AG09309 (cell line): Measurements from ENCODE around the gene RIC3.

Experiments used
- DNase-seq: peaks from one replicate; pipeline ENCODE4 v3.0.0-alpha.2; 2010; ENCODE audit warnings: low read depth
- H3K4me3 ChIP-seq: 2 replicates; pipeline ENCODE4 v1.5.1; 2011; ENCODE audit warnings: mild to moderate bottlenecking, low read depth, low read length, moderate library complexity; ENCODE audit not compliant: control insufficient read depth
- CTCF ChIP-seq: IDR thresholded peaks from 2 replicates; pipeline ENCODE4 v1.5.1; 2011; ENCODE audit warnings: mild to moderate bottlenecking, low read depth, low read length, inconsistent platforms; ENCODE audit not compliant: insufficient read depth, control insufficient read depth; ENCODE audit errors: missing control alignments

RIC3 gene

GRCh38 chr11:8102296-8102915 lies 66.4 kb downstream of the RIC3 start:
- no peak for TF ChIP-seq CTCF
- DNase-seq: no peak
- no peak overlapping the region for H3K4me3 ChIP-seq

DNA sequence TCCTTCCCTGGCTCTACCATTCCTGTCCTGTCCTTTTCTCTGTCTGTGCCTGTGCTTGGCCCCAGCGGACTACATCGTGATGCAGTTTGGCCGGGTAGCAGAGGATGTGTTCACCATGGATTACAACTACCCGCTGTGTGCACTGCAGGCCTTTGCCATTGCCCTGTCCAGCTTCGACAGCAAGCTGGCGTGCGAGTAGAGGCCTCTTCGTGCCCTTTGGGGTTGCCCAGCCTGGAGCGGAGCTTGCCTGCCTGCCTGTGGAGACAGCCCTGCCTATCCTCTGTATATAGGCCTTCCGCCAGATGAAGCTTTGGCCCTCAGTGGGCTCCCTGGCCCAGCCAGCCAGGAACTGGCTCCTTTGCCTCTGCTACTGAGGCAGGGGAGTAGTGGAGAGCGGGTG lies 67.4 kb downstream of the RIC3 start:
- no peak for TF ChIP-seq CTCF
- no peak overlapping the region for H3K4me3 ChIP-seq
- no peak for DNase-seq

DNA sequence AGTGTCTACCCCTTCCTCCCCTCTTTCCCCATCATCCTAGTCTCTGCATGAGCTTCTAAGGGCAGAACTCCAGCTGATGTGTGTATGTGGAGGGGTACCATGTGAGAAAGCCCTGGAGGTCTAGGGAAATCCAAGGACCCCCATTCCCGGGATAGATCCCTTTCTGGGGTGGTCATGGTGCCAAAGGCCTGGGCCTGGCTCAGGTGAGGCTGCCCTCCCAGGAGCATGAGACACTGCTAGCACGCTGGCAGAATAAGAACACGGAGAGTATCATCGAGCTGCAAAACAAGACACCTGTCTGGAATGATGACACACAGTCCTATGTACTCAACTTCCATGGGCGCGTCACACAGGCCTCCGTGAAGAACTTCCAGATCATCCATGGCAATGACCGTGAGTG lies 68.2 kb downstream of the RIC3 start:
- no peak for DNase-seq
- no peak overlapping the region for H3K4me3 ChIP-seq
- no peak for TF ChIP-seq CTCF

- no peak overlapping the region for H3K4me3 ChIP-seq
- no peak for TF ChIP-seq CTCF
- DNase-seq: no peak
Measured at GRCh38 chr11:8100158-8100557, 68.7 kb downstream of the RIC3 start.

DNA sequence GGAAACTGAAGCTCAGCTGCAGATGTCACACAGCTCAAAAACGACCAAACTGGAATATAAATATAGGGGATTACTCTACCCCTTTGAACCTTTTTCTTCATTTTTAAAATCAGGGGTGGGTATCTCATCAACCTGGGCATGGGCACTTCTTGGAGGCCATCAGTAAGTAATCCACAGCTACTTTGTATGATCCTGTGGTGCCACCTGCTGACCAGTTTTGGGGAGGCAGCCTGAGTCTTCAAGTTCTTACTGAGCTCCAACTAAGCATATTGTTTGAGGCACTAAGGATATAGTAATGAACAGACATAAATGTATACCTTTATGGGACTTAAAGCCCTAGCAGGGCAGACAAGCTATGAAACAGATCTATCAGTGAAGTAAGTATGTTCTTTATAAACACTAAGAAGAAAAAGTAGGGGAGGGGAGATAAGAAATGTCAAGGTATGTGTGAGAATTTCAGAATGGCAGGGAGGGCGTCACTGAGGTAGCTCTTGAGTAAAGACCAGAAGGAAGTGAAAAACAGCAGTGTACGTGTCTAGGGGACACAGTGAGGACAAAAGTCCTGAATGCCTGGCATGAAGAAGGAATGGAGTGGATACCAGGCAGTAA lies 69.4 kb downstream of the RIC3 start:
- DNase-seq: peak; percentile 55
- H3K4me3 ChIP-seq: no peak overlapping the region
- peak; percentile 80 for TF ChIP-seq CTCF

GRCh38 chr11:8098879-8099278 lies 69.9 kb downstream of the RIC3 start:
- no peak for TF ChIP-seq CTCF
- DNase-seq: no peak
- H3K4me3 ChIP-seq: no peak overlapping the region
